PC-3 (cell line): Measurements from ENCODE around the gene ARL16.

Experiments used
- EZH2 ChIP-seq: fragments of 300-600 bp; sonication (generic); IDR thresholded peaks from one replicate; pipeline ENCODE4 v1.6.1; 2017; ENCODE audit warnings: antibody characterized with exemption, mild to moderate bottlenecking, low read length; ENCODE audit not compliant: unreplicated experiment
- EZH2phosphoT487 ChIP-seq: fragments of 300-600 bp; sonication (generic); IDR thresholded peaks from 2 replicates; pipeline ENCODE4 v1.6.1; 2018; ENCODE audit warnings: mild to moderate bottlenecking, antibody characterized with exemption, low read length, borderline replicate concordance
- TF ChIP-seq, protein P1 (sequence below): fragments of 300-600 bp; sonication (generic); conservative IDR thresholded peaks from 2 replicates; pipeline ENCODE4 v1.5.1; 2017; ENCODE audit warnings: antibody characterized with exemption, low read depth, mild to moderate bottlenecking, low read length

DNA sequence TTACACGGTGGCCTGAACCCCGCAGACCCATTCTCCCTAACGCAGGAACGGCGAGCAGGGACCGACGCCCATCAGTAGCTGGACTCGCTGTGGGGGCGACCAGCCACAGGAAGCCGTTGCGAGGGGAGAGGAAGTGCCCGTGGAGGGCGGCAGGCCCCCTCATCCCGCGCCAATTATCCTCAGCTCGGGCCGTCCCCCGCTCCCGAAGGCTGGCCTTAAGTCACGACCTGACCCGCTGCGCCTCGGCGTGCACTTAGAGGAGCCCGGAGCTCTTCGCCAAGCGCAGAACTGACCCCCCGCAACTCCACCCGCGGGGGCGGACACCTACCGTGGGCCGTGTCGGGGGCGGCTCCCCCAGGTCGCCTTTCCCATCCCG lies 401 bp downstream of the ARL16 start:
- TF ChIP-seq EZH2phosphoT487 (no peak), EZH2 (no peak)
- TF ChIP-seq, protein P1, sequence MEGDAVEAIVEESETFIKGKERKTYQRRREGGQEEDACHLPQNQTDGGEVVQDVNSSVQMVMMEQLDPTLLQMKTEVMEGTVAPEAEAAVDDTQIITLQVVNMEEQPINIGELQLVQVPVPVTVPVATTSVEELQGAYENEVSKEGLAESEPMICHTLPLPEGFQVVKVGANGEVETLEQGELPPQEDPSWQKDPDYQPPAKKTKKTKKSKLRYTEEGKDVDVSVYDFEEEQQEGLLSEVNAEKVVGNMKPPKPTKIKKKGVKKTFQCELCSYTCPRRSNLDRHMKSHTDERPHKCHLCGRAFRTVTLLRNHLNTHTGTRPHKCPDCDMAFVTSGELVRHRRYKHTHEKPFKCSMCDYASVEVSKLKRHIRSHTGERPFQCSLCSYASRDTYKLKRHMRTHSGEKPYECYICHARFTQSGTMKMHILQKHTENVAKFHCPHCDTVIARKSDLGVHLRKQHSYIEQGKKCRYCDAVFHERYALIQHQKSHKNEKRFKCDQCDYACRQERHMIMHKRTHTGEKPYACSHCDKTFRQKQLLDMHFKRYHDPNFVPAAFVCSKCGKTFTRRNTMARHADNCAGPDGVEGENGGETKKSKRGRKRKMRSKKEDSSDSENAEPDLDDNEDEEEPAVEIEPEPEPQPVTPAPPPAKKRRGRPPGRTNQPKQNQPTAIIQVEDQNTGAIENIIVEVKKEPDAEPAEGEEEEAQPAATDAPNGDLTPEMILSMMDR = no peak
